PC-9 (cell line): ENCODE measurements around the gene DDAH1.

Experiments
- CTCF ChIP-seq: fragments of 200-600 bp; sonication (generic); conservative IDR thresholded peaks from 2 replicates; pipeline ENCODE4 v1.6.1; 2017; ENCODE audit warnings: mixed run types, antibody characterized with exemption, mild to moderate bottlenecking, moderate library complexity
- EZH2 ChIP-seq: fragments of 200-600 bp; sonication (generic); IDR thresholded peaks from 2 replicates; pipeline ENCODE4 v1.8.0; 2017; ENCODE audit warnings: antibody characterized with exemption, low read depth

- no peak for TF ChIP-seq CTCF
- TF ChIP-seq EZH2 = no peak
Measured at GRCh38 chr1:85313888-85314696, 150.9 kb downstream of the DDAH1 start.
